ENCODE data around the gene CIAO3.
"Not testable (repeated sequence)": the region's sequence is repeated elsewhere in the genome, so short reads cannot be mapped to it uniquely, and the experiment has no call there.

CIAO3 gene

DNA sequence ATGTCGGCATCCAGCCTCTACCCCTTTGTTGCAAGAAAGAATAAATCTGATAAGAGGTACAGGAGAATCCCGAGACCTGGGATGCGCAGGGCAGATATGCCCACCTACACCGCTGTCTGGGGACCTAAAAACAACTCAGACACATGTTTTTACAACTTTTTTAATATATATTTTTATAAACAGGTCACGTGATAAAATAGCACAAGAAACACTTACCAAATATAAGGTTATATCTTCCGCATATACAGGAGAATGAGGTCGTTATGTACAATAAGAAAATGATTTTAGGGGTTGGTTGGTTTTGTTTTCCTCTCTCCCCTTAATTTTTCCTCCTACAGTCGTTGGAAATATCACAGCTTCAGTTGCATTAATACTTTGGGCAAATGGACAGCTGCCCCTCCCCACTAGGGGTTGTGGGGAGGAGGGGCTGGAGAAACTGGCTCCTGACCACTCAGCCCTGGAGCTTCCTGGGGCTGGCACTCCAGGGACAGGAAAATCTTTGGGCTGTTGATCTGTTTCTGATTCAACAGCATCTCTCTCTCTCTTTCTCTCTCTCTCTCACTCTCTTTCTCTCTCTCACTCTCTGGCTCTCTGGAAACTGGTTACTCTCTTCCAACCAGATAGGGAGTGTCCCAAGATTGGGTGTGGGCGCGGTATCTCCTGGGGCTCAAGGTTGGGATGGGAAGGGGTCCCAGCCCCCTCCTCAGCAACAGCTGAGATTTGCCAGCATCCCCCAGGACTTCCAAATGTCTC is 48.3 kb downstream of the CIAO3 start:
- no peak for DNase-seq (ENCODE audit: low read depth)

DNA sequence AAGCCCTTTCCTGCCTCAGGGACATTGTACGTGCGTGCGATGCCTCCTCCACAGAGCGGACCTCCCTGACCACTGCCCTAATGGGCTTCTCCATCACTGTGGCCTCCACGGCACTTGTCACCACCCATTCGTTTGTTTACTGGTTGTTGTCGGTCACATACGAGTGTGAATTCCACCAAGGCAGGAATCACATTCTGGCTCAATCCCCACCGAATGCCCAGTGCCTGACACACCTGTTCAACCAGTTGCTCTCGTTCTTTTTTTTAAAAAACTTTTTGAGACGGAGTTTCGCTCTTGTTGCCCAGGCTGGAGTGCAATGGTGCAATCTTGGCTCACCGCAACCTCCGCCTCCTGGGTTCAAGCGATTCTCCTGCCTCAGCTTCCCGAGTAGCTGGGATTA is 49.6 kb downstream of the CIAO3 start:
- DNase-seq (ENCODE audit: low read depth) = not testable (repeated sequence)

DNA sequence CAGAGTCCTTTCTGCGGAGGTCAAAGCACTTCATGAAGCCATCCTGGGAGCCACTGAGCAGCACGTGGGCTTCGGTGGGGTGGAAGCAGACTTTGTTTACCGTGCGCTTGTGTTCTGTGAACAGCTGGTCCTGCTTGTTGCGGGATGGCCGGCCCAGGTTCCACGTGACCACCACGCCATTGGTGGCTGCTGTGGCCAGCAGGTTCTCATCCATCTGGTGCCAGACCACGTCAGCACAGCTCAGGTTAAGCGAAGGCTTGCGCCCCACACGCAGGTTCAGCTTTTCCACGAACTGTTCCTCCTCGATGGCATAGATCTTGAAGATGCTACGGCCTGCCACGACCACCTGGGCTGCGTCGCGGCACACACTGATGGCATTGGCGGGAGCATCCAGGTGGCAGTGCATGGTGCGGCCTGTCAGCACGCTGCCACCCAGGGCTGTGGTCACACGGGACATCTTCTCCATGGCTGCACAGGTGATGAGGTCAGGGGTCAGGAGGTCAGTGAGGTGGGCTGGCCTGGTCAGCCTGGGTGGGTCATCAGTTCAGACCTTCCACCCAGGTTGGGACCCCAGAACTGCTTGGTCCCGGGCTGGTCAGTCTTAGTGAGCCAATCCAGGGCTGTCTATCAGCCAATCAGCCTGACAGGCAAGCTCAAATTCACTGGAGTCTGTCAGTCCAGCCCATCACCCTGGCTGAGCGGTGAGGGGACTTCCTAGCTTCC is 51.5 kb downstream of the CIAO3 start:
- DNase-seq (ENCODE audit: low read depth) = no peak

DNA sequence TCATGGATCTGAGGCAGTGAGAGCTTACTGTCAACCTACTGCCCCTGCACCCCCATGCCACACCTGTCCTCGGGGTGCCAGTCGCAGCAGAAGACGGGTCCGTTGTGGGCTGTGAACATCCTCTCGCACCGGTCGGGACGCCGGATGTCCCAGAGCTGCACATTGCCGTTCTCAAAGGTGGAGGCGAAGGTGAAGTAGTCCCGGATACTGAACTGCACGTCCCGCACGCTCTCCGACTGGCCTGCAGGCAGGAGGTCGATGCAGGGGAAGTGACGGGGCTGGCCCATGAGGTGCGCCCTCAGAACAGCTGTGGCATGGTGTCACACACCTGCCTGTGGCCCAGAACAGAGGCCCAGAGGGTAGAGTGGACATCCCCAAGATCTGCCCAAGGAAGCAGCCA is 53.3 kb downstream of the CIAO3 start:
- no peak for DNase-seq (ENCODE audit: low read depth)

DNA sequence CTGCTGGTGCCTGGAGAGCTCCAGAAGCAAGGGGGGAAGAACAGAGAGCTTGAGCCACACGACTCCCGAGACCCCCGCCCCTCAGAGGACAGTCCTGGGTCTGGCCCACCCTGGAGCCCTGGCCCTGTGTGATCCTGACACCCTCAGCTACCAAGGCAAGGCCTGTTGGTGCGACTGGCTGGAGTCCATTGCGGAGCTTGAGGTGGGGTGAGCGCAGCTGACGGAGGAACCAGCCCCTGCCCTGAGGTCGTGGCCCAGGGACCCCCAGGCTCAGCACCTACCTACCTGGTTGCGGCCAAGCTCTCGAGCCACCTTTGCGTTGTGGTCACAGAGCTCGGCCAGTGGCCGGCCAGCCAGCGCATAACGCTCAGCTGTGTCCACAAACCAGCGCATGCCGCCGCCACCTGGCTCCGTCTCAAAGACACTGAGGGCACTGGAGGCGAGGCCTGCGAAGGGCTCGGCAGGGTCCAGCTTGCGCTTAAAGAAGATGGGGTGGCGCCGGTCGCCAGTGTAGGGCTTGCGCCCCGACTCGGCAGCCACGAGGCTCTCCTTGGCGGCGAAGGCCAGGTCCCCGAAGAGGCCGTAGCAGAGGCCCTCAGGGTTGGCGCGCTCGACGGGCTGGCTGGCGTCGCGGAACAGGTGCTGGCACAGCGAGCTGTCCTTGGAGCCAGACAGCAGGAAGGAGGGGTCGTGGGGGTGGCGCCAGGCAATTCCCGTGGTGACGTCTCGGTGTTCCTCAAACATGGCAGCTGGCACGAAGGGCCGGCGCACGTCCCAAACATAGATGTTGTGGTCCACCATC is 54.1 kb downstream of the CIAO3 start:
- DNase-seq (ENCODE audit: low read depth) = no peak

DNA sequence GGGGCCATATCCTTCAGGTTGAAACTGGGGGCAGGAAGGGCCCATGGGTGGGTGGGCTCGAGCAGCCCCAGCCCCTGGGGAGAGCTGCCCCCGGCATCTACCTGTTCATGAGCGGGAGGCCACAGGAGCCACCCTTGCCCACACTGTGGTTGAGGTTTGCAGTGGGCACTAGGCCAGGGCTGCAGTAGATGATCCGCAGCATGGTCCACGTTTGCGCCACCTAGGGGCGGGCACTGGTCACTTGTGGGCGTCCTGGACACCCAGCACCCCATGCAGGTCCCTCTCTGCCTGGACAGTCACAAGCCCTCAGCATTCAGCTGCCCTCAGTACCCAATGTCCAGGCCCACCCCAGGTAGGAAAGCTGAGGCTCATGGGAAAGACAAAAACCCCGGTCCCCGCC is 54.8 kb downstream of the CIAO3 start:
- no peak for DNase-seq (ENCODE audit: low read depth)

DNA sequence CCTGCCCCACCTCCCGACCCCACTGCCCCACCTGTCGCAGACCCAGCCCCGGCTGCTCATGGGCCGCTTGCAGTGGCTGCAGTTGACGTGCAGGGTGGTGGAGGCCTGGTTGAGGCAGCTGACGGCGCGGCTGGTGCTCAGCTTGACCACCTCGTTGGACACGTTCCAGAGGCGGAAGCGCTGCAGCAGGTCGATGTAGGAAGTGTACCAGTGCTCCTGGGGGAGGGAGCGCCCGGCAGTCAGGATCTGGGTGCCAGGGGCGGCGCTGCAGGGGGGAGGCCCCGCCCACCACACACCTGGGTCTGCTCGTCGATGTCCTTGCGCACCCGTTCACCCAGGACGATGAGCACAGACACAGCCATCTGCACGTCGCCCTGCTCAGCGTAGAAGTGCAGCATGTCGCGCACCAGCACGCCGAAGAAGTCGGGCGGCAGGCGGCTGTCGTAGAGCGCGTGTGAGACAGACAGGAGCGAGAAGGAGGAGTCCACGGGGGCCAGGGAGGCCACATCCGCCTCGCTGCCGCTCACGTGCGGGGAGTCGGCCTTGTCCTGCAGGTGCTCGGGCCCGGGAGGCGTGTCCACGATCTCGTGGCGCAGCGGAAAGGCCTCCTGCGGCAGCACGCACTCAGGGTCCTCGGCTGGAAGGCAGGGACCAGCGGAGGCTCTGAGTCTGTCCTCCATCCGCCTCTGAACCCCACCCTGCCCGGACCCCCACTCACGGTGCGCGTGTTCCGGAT is 55.7 kb downstream of the CIAO3 start:
- no peak for DNase-seq (ENCODE audit: low read depth)

DNA sequence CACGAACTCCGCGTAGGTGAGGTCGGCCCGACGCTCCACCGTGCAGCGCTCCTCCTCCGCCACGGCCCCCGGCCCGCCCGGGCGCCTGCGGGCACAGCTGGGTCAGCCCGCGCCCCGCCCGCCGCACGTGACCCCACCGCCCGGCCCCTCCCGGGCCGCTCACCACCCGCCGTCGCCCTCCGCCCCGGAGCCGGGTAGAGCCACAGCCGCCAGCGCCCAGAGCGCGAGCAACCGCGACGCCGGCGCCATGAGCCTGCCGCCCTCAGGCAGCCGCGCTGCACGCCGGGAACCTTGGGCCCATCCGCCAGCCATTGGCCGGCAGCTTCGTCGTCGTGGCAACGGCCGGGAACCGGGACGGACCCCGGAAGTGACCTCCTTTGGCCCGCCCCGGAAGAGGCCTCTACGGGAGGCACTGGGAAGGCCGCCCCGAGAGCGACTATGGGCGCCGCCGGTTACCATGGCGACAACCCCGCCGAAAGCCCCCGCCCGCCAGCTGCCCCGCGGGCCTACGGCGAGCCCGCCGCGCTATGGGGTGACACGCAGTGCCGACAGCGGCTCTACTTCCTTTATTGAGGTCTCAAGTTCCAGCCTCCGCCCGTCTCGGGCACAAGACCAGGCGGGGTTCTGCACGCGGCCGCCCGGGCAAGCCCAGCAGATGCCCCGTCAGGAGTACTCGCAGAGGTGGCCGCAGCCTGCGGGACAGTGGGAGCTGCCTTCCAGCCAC is 56.6 kb downstream of the CIAO3 start, which contains the start of gene JMJD8:
Gene JMJD8 (minus strand): TSS at position 264 of the 724 bp plus-strand sequence. CDS start 15 bp downstream, at position 249.
- DNase-seq (ENCODE audit: low read depth) = peak; percentile 97

DNA sequence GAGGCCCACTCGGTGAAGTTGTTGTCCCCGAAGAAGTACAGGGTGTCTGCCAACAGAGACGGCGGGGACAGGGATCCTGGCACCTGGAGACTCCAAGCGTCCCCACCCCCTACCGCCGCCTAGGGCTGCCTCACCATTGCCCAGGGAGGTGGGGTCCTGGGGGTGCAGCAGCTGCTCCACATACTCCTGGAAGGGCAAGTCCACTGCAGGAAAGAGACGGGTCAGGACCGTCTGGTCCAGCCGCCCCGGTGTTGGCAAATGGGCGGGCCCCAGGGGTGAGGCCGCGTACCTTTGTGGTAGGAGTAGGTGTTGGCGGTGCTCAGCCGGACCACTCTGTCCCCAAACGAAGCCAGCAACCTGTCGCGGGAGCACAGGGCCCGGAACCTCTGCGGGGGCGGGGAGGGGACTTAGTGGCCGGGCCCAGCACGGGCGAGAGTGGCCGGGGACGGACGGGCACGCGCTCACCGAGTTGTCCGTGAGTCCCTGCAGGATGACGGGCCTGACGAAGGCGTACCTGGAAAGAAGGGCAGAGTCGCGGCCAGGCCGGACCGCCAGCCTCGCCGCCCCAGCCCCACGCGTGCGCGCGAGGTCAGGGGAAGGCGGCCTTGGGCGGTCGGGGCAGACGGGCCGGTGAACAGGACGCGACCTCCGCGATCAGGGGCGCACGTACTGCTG is 57.3 kb downstream of the CIAO3 start:
- DNase-seq (ENCODE audit: low read depth) = no peak

DNA sequence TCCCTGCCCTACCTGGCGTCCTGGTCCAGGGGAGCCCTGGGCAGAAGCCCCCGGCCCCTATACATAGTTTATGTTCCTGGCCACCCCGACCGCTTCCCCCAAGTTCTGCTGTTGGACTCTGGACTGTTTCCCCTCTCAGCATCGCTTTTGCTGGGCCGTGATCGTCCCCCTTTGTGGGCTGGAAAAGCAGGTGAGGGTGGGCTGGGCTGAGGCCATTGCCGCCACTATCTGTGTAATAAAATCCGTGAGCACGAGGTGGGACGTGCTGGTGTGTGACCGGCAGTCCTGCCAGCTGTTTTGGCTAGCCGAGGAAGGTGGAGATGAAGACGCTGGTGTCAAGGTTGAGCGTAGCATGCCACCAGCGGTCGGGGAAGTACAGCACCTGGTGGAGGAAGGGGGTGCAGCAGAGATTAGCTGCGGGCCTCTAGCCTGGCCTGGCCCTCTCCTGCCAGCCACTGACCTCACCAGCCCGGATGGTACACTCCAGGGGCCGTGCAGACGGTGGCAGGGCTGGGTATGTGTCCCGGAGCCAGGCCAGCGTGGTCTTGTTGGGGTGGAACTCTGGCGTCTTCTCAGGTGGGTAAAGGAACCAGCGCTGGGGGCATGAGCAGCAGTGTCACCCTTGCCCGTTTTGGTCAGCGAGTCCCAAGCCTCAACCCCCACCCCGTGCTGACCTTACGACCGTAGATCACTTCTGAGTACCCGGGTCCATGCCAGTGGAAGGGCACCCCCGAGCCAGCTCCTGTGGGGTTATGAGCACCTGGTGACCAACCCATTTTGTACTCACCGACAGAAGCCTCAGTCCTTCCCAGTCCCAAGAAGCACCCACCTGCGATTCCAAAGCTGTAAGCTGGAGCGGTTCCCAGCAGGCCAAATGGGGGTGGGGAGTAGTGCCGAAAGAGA is 58.1 kb downstream of the CIAO3 start:
- DNase-seq (ENCODE audit: low read depth) = no peak

DNA sequence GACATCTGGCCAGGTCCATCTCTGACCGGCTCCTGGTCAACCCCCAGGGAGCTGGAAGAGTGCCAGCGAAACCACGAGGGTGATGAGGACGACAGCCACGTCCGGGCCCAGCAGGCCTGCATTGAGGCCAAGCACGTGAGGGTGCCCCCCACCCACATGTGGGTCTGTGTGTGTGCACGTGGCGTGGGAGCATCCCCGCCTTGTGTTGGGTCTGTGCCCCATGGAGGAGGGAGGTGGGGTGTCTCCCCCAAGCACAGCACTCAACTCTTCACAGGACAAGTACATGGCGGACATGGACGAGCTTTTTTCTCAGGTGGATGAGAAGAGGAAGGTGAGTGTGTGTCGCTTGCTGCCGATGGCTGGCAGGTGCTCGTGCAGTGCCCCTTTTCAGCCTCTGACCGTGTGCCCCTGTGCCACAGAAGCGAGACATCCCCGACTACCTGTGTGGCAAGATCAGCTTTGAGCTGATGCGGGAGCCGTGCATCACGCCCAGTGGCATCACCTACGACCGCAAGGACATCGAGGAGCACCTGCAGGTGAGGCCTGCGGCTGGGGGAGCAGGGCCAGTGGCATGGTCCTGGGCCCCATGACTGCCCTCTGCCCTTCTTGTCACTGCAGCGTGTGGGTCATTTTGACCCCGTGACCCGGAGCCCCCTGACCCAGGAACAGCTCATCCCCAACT is 58.9 kb downstream of the CIAO3 start:
- DNase-seq (ENCODE audit: low read depth) = no peak

DNA sequence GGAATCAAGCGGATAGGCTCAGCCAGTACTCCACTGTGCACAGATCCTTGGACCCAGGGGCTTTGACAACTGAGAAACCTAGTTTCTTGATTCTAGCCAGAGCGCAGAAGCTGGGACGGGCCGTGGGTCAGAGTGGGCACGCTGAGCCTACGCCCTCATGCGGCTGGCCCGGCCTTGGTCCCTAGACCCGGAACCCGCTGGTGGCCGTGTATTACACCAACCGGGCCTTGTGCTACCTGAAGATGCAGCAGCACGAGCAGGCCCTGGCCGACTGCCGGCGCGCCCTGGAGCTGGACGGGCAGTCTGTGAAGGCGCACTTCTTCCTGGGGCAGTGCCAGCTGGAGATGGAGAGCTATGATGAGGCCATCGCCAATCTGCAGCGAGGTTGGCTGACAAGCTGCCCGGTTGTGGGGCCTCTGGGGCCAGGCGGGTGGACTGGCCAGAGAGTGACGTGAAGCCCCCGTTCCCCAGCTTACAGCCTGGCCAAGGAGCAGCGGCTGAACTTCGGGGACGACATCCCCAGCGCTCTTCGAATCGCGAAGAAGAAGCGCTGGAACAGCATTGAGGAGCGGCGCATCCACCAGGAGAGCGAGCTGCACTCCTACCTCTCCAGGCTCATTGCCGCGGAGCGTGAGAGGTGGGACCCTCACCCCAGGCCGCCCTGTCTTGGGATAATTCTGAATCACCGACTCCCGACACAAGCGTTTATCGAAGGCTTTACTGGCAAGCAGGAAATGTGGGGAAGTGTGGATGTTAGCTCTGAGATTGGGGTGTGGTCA is 59.6 kb downstream of the CIAO3 start:
- no peak for DNase-seq (ENCODE audit: low read depth)

DNA sequence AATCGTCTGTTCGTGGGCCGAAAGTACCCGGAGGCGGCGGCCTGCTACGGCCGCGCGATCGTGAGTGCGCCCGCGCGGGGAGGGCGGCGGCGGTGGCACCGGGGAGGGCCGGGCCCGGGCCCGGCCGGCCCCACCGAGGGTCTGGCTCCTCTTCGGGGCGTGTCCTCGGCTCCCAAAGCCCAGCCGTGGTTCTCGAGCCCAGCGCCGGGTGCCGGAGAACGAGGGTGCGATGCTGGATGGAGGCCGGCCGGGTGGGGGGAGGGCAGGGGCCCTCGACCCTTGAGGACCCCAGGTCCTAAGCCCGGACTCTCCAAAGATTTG is 60.2 kb downstream of the CIAO3 start:
- no peak for DNase-seq (ENCODE audit: low read depth)

DNA sequence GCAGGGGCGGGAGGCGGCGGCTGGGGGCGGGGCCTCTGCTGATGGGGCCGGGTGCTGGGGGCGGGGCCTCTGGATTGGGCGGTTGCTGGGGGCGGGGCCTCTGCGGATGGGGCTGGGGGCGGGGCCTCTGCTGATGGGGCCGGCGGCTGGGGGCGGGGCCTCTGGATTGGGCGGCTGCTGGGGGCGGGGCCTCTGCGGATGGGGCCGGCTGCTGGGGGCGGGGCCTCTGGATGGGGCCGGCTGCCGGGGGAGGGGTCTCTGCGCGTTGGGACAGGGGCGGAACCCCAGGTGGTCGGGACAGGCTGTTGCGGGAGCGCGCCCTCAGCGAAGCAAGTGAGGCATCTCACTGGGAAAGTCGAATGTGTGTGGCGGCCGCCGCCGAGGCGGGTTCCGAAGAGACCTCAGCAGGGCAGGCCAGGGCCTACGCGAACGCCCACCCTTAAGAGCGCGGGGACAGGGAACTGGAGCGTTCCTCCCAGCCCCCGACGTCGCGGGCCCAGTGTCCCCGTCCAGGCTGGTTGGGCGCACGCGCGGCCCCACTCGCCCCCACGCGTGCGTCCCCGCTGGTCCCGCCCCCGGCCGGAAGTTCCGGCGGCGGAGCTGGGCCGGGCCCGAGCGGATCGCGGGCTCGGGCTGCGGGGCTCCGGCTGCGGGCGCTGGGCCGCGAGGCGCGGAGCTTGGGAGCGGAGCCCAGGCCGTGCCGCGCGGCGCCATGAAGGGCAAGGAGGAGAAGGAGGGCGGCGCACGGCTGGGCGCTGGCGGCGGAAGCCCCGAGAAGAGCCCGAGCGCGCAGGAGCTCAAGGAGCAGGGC is 60.8 kb downstream of the CIAO3 start, which contains the start of gene STUB1:
Gene STUB1 (plus strand): TSS at position 597 of the 811 bp plus-strand sequence. CDS start 116 bp downstream, at position 713.
- peak; percentile 84 for DNase-seq (ENCODE audit: low read depth)
